Trophoblast cell (in vitro differentiated cells and primary cell): ENCODE data around the gene CALM3. TPM values are rescaled to one million over a fixed set of nuclear protein-coding genes. Genes with fewer than 3 reads are reported as not detected.

Source experiments
- DNase-seq, 2 donors: peaks; one replicate each; pipeline ENCODE4 v3.0.0-alpha.2; 2016
- H2AFZ ChIP-seq: 2 replicates; pipeline ENCODE4 v1.6.1; 2013; ENCODE audit warnings: low read length, moderate library complexity, mild to moderate bottlenecking; ENCODE audit not compliant: insufficient read depth, poor library complexity
- H2AK5ac ChIP-seq: 2 replicates; pipeline ENCODE4 v1.6.1; 2013; ENCODE audit warnings: mild to moderate bottlenecking, low read length
- H2BK120ac ChIP-seq: 2 replicates; pipeline ENCODE4 v1.6.1; 2013; ENCODE audit warnings: low read length, mild to moderate bottlenecking, moderate library complexity; ENCODE audit not compliant: insufficient read depth, poor library complexity
- H2BK12ac ChIP-seq: 2 replicates; pipeline ENCODE4 v1.6.1; 2013; ENCODE audit warnings: mild to moderate bottlenecking, low read length, moderate library complexity
- H2BK5ac ChIP-seq: 2 replicates; pipeline ENCODE4 v1.6.1; 2013; ENCODE audit warnings: low read length, low read depth, moderate library complexity, mild to moderate bottlenecking; ENCODE audit not compliant: poor library complexity
- H3K14ac ChIP-seq: 2 replicates; pipeline ENCODE4 v1.6.1; 2013; ENCODE audit warnings: mild to moderate bottlenecking, low read length
- H3K18ac ChIP-seq: 2 replicates; pipeline ENCODE4 v1.6.1; 2013; ENCODE audit warnings: mild to moderate bottlenecking, low read length
- H3K23ac ChIP-seq: 2 replicates; pipeline ENCODE4 v1.6.1; 2013; ENCODE audit warnings: low read length
- H3K27ac ChIP-seq: 2 replicates; pipeline ENCODE4 v1.5.1; 2013; ENCODE audit warnings: low read depth, mild to moderate bottlenecking, inconsistent platforms, low read length, moderate library complexity
- H3K27me3 ChIP-seq: 2 replicates; pipeline ENCODE4 v1.6.1; 2013; ENCODE audit warnings: inconsistent platforms, mild to moderate bottlenecking, low read length, moderate library complexity; ENCODE audit not compliant: insufficient read depth
- H3K36me3 ChIP-seq, 2 experiments: 1 replicate in 1 of 2; 2 replicates in 1 of 2; pipeline ENCODE4 v1.6.1; 2013; ENCODE audit warnings: low read length in 2 of 2, mild to moderate bottlenecking in 2 of 2, moderate library complexity in 1 of 2; ENCODE audit not compliant: insufficient read depth in 2 of 2, control insufficient read depth in 1 of 2
- H3K4ac ChIP-seq: 2 replicates; pipeline ENCODE4 v1.6.1; 2013; ENCODE audit warnings: low read depth, mild to moderate bottlenecking, low read length, moderate library complexity
- H3K4me1 ChIP-seq, 2 experiments: 1 replicate in 1 of 2; 2 replicates in 1 of 2; pipeline ENCODE4 v1.6.1; 2013; ENCODE audit warnings: low read length in 2 of 2, mild to moderate bottlenecking in 2 of 2, moderate library complexity in 1 of 2; ENCODE audit not compliant: insufficient read depth in 2 of 2, control insufficient read depth in 1 of 2
- H3K4me2 ChIP-seq: 2 replicates; pipeline ENCODE4 v1.6.1; 2013; ENCODE audit warnings: inconsistent platforms, mild to moderate bottlenecking, low read length, moderate library complexity
- H3K4me3 ChIP-seq: 2 replicates; pipeline ENCODE4 v1.5.1; 2013; ENCODE audit warnings: mild to moderate bottlenecking, low read depth, low read length, inconsistent platforms
- H3K79me1 ChIP-seq: one replicate; pipeline ENCODE4 v1.6.1; 2013; ENCODE audit warnings: low read length
- H3K79me2 ChIP-seq: 2 replicates; pipeline ENCODE4 v1.6.1; 2013; ENCODE audit warnings: low read length, mild to moderate bottlenecking; ENCODE audit not compliant: control insufficient read depth, insufficient read depth, poor library complexity
- H3K9ac ChIP-seq: 2 replicates; pipeline ENCODE4 v1.6.1; 2013; ENCODE audit warnings: mild to moderate bottlenecking, low read length
- H3K9me3 ChIP-seq: 2 replicates; pipeline ENCODE4 v1.6.1; 2013; ENCODE audit warnings: low read depth, mild to moderate bottlenecking, control low read depth, inconsistent platforms, low read length; ENCODE audit not compliant: insufficient read depth
- H4K12ac ChIP-seq: 2 replicates; pipeline ENCODE4 v1.6.1; 2013; ENCODE audit warnings: low read depth, mild to moderate bottlenecking, low read length, moderate library complexity
- H4K8ac ChIP-seq: 2 replicates; pipeline ENCODE4 v1.6.1; 2013; ENCODE audit warnings: low read depth, mild to moderate bottlenecking, low read length, moderate library complexity
- H4K91ac ChIP-seq: one replicate; pipeline ENCODE4 v1.6.1; 2013; ENCODE audit warnings: low read depth, mild to moderate bottlenecking, low read length, moderate library complexity
- WGBS: extraction: QIAGEN DNeasy Blood & Tissue Kit; methylation state at CpG from one replicate; pipeline ENCODE4 v1.1.7; 2013; ENCODE audit warnings: missing lambda C conversion rate; ENCODE audit not compliant: insufficient read length, insufficient coverage; ENCODE audit errors: extremely low coverage; 5-methylcytosine and 5-hydroxymethylcytosine counted together
- polyA plus RNA-seq: library from polyadenylated mRNA; stranded (reverse); fragments of 200-250 nt; gene quantifications from 2 replicates; pipeline ENCODE4 v1.2.3, GENCODE V29; 2013

Gene CALM3
- polyA plus RNA-seq: 312 and 341 TPM in 2 replicates

- H2BK5ac ChIP-seq: peak within 1 kb of the TSS; percentile 96
- peak within 1 kb of the TSS; percentile 90 for H3K4me2 ChIP-seq
- peak within 1 kb of the TSS; percentile 88 for H4K8ac ChIP-seq
- H3K23ac ChIP-seq: no peak within 1 kb of the TSS
- peak within 1 kb of the TSS; percentile 98 for H2BK120ac ChIP-seq
- peak within 1 kb of the TSS; percentile 65 for H2AK5ac ChIP-seq
- peak within 1 kb of the TSS; percentile 97 for H3K9ac ChIP-seq
- H3K27ac ChIP-seq: peak within 1 kb of the TSS; percentile 89
- peaks cover 11 to 13% of the 10 kb centered on the region in 2 experiments for H3K4me1 ChIP-seq
- H3K36me3 ChIP-seq: peaks cover 14 to 23% of the 10 kb centered on the region in 2 experiments
- peak within 1 kb of the TSS; percentile 50 for H2BK12ac ChIP-seq
- H3K18ac ChIP-seq: peak within 1 kb of the TSS; percentile 92
- H2AFZ ChIP-seq: peak within 1 kb of the TSS; percentile 94
- H4K12ac ChIP-seq: peak within 1 kb of the TSS; percentile 86
- H3K79me1 ChIP-seq: peaks cover 14% of the 10 kb centered on the region
- no peak for DNase-seq
- peak within 1 kb of the TSS; percentile 97 for H4K91ac ChIP-seq
- WGBS: no CpG with 5 or more reads among the region's 51 CpGs
- no peaks in the 10 kb centered on the region for H3K27me3 ChIP-seq
- H3K79me2 ChIP-seq: peaks cover 26% of the 10 kb centered on the region
- peaks cover 2% of the 10 kb centered on the region for H3K9me3 ChIP-seq
- peak within 1 kb of the TSS; percentile 99 for H3K4ac ChIP-seq
- peak within 1 kb of the TSS; percentile 96 for H3K14ac ChIP-seq
- H3K4me3 ChIP-seq: peak within 1 kb of the TSS; percentile 95
Measured at GRCh38 chr19:46601318-46602224, at the start of gene CALM3. Gene CALM3 (plus strand): TSS chr19:46601330. CDS start chr19:46601435, 105 bp downstream.

- Histone ChIP-seq H3K36me3 (no peaks in the 10 kb centered on the region), H3K9ac (no peak overlapping the region)
- no CpG with 5 or more reads among the region's 1 CpG for WGBS
Measured at GRCh38 chr19:46552891-46553290, 48.2 kb upstream of the CALM3 start.

GRCh38 chr19:46554161-46554560 lies 47.0 kb upstream of the CALM3 start:
- H3K27me3 ChIP-seq: no peaks in the 10 kb centered on the region
- no peak overlapping the region for H3K4me2 ChIP-seq
- H4K91ac ChIP-seq: no peak overlapping the region
- no peak overlapping the region for H3K4ac ChIP-seq
- no peak overlapping the region for H3K18ac ChIP-seq
- H3K36me3 ChIP-seq: no peaks in the 10 kb centered on the region
- H2AK5ac ChIP-seq: no peak overlapping the region
- H3K4me1 ChIP-seq: no peaks in the 10 kb centered on the region
- no peaks in the 10 kb centered on the region for H3K79me2 ChIP-seq
- no peak for DNase-seq
- H4K8ac ChIP-seq: no peak overlapping the region
- H3K4me3 ChIP-seq: no peak overlapping the region
- no peak overlapping the region for H2BK120ac ChIP-seq
- H3K9me3 ChIP-seq: peaks cover 2% of the 10 kb centered on the region
- H4K12ac ChIP-seq: no peak overlapping the region
- no peak overlapping the region for H2BK12ac ChIP-seq
- no peak overlapping the region for H3K23ac ChIP-seq
- H3K9ac ChIP-seq: no peak overlapping the region
- no peak overlapping the region for H2AFZ ChIP-seq
- no peak overlapping the region for H2BK5ac ChIP-seq
- no peak overlapping the region for H3K27ac ChIP-seq
- H3K79me1 ChIP-seq: no peaks in the 10 kb centered on the region
- WGBS: no CpG with 5 or more reads among the region's 1 CpG
- H3K14ac ChIP-seq: no peak overlapping the region

More at GRCh38 chr19:46552891-46553290, 48.2 kb upstream of the CALM3 start:
- no peak overlapping the region for H3K23ac ChIP-seq
- H2AFZ ChIP-seq: no peak overlapping the region
- H3K4ac ChIP-seq: no peak overlapping the region
- H2BK12ac ChIP-seq: no peak overlapping the region
- H3K79me1 ChIP-seq: no peaks in the 10 kb centered on the region
- no peaks in the 10 kb centered on the region for H3K79me2 ChIP-seq
- H3K27me3 ChIP-seq: no peaks in the 10 kb centered on the region
- no peak overlapping the region for H2BK5ac ChIP-seq
- no peak overlapping the region for H3K4me2 ChIP-seq
- H4K8ac ChIP-seq: no peak overlapping the region
- no peak overlapping the region for H3K4me3 ChIP-seq
- no peak for DNase-seq
- H2AK5ac ChIP-seq: no peak overlapping the region
- no peak overlapping the region for H4K12ac ChIP-seq
- H2BK120ac ChIP-seq: no peak overlapping the region
- H3K9me3 ChIP-seq: no peaks in the 10 kb centered on the region
- no peak overlapping the region for H3K27ac ChIP-seq
- no peaks in the 10 kb centered on the region for H3K4me1 ChIP-seq
- H3K18ac ChIP-seq: no peak overlapping the region
- no peak overlapping the region for H3K14ac ChIP-seq
- H4K91ac ChIP-seq: no peak overlapping the region

- H2BK5ac ChIP-seq: no peak overlapping the region
- no peak overlapping the region for H4K91ac ChIP-seq
- no peak overlapping the region for H3K18ac ChIP-seq
- H2AK5ac ChIP-seq: no peak overlapping the region
- no peaks in the 10 kb centered on the region for H3K36me3 ChIP-seq
- peaks cover 2% of the 10 kb centered on the region for H3K9me3 ChIP-seq
- no peaks in the 10 kb centered on the region for H3K79me2 ChIP-seq
- H3K9ac ChIP-seq: no peak overlapping the region
- no peak overlapping the region for H4K12ac ChIP-seq
- no peak overlapping the region for H3K27ac ChIP-seq
- no peaks in the 10 kb centered on the region for H3K4me1 ChIP-seq
- H2BK120ac ChIP-seq: no peak overlapping the region
- H3K4ac ChIP-seq: no peak overlapping the region
- H3K14ac ChIP-seq: no peak overlapping the region
- H4K8ac ChIP-seq: no peak overlapping the region
- DNase-seq: no peak
- H3K79me1 ChIP-seq: no peaks in the 10 kb centered on the region
- no peak overlapping the region for H2AFZ ChIP-seq
- no peak overlapping the region for H3K23ac ChIP-seq
- WGBS: no CpG with 5 or more reads among the region's 2 CpGs
- no peak overlapping the region for H3K4me3 ChIP-seq
- H3K4me2 ChIP-seq: no peak overlapping the region
- H2BK12ac ChIP-seq: no peak overlapping the region
- H3K27me3 ChIP-seq: no peaks in the 10 kb centered on the region
Measured at GRCh38 chr19:46555628-46556280, 45.4 kb upstream of the CALM3 start.
